GM23248 (cell line): ENCODE measurements around the gene MPP3. TPM values are rescaled to one million over a fixed set of nuclear protein-coding genes. Genes with fewer than 3 reads are reported as not detected.

Source experiments
- DNase-seq: peaks from one replicate; pipeline ENCODE4 v3.0.0-alpha.2; 2015
- H2AFZ ChIP-seq: fragments of 200-600 bp; sonication (generic); 2 replicates; pipeline ENCODE4 v1.6.1; 2016; ENCODE audit warnings: antibody characterized with exemption
- H3F3A ChIP-seq: fragments of 200-600 bp; sonication (generic); 2 replicates; pipeline ENCODE4 v1.6.1; 2016; ENCODE audit warnings: mild to moderate bottlenecking, antibody characterized with exemption, mixed run types; ENCODE audit not compliant: insufficient read depth
- H3K27ac ChIP-seq: fragments of 200-600 bp; sonication (generic); 2 replicates; pipeline ENCODE4 v1.5.1; 2016; ENCODE audit warnings: mild to moderate bottlenecking
- H3K27me3 ChIP-seq: fragments of 200-600 bp; sonication (generic); replicated peaks from 2 replicates; pipeline ENCODE4 v1.6.1; 2016; ENCODE audit warnings: mild to moderate bottlenecking; ENCODE audit not compliant: insufficient read depth
- H3K36me3 ChIP-seq: fragments of 200-600 bp; sonication (generic); 2 replicates; pipeline ENCODE4 v1.6.1; 2016; ENCODE audit warnings: low read depth, mild to moderate bottlenecking
- H3K4me1 ChIP-seq: fragments of 200-600 bp; sonication (generic); 2 replicates; pipeline ENCODE4 v1.6.1; 2016; ENCODE audit warnings: mild to moderate bottlenecking; ENCODE audit not compliant: insufficient read depth
- H3K4me2 ChIP-seq: fragments of 200-600 bp; sonication (generic); one replicate; pipeline ENCODE4 v1.6.1; 2016; ENCODE audit warnings: mild to moderate bottlenecking; ENCODE audit not compliant: unreplicated experiment
- H3K4me3 ChIP-seq: fragments of 200-600 bp; sonication (generic); 2 replicates; pipeline ENCODE4 v1.5.1; 2016; ENCODE audit warnings: mild to moderate bottlenecking
- H3K79me2 ChIP-seq: fragments of 200-600 bp; sonication (generic); 2 replicates; pipeline ENCODE4 v1.6.1; 2016; ENCODE audit warnings: mild to moderate bottlenecking; ENCODE audit not compliant: insufficient read depth
- H3K9ac ChIP-seq: fragments of 200-600 bp; sonication (generic); 2 replicates; pipeline ENCODE4 v1.6.1; 2016; ENCODE audit warnings: mild to moderate bottlenecking
- H3K9me2 ChIP-seq: fragments of 200-600 bp; sonication (generic); 2 replicates; pipeline ENCODE4 v1.6.1; 2016; ENCODE audit warnings: mixed run types, mild to moderate bottlenecking, moderate library complexity; ENCODE audit not compliant: insufficient read depth
- H3K9me3 ChIP-seq: fragments of 200-600 bp; sonication (generic); one replicate; pipeline ENCODE4 v1.6.1; 2017; ENCODE audit warnings: low read depth
- H4K20me1 ChIP-seq: fragments of 200-600 bp; sonication (generic); 2 replicates; pipeline ENCODE4 v1.6.0; 2016; ENCODE audit not compliant: insufficient read depth
- EZH2 ChIP-seq: fragments of 200-600 bp; sonication (generic); IDR thresholded peaks from 2 replicates; pipeline ENCODE4 v1.6.1; 2018; ENCODE audit warnings: antibody characterized with exemption, mild to moderate bottlenecking; ENCODE audit not compliant: insufficient read depth, poor library complexity, severe bottlenecking
- EZH2phosphoT487 ChIP-seq: fragments of 200-600 bp; sonication (generic); IDR thresholded peaks from 2 replicates; pipeline ENCODE4 v1.6.1; 2018; ENCODE audit warnings: antibody characterized with exemption, moderate library complexity, mild to moderate bottlenecking, low read depth; ENCODE audit not compliant: insufficient read depth
- WGBS, 2 experiments: methylation state at CpG; one replicate each; pipeline ENCODE4 v1.1.6; 2015 to 2017; ENCODE audit warnings: low lambda C conversion rate in 2 of 2, low coverage in 1 of 2; ENCODE audit errors: missing lambda C conversion rate in 2 of 2; 5-methylcytosine and 5-hydroxymethylcytosine counted together
- in situ Hi-C: fragments of 300-500 bp; cut with MboI; formaldehyde crosslinking; loops from 2 replicates; pipeline ENCODE4 v1.15.0; 2020
- polyA plus RNA-seq: library from polyadenylated mRNA; unstranded; fragments of >200 nt; fragmentation: Nextera tagmentation; extraction: Ambion mirVana; gene quantifications from 2 replicates; pipeline ENCODE4 v1.2.1, GENCODE V29; 2016
- total RNA-seq: library from RNA; depleted of rRNA; stranded (reverse); fragments of >200 nt; shearing (Covaris generic); gene quantifications from 2 replicates; pipeline ENCODE4 v1.2.3, GENCODE V29; 2014

Gene MPP3
- total and polyA plus RNA-seq, 2 experiments from 2014 or later, result 6.3 to 6.6 TPM

- no peak for DNase-seq
- H3K27me3 ChIP-seq, result 0 out of 2 replicates have a peak, but pooled peaks cover 13% of the 10 kb centered on the region
- in situ Hi-C loops, result no loop called here
- H3K4me1 ChIP-seq, result peaks cover 7% of the 10 kb centered on the region; the same call in 1 of the 2 replicates
- 84 to 87% methylated on average over 21 to 24 of the region's 24 CpGs for WGBS, 2 experiments
- H3K79me2 ChIP-seq, result no peaks in the 10 kb centered on the region
- no peak within 1 kb of the TSS for H3K4me2 ChIP-seq
- H4K20me1 ChIP-seq, result no peaks in the 10 kb centered on the region
- H3K36me3 ChIP-seq, result no peaks in the 10 kb centered on the region
- TF ChIP-seq EZH2 (no peak), EZH2phosphoT487 (no peak)
- no peak within 1 kb of the TSS for H3K9ac ChIP-seq
- H3K9me3 ChIP-seq, result no peaks in the 10 kb centered on the region
- H3F3A ChIP-seq, result no peaks in the 10 kb centered on the region
- no peak within 1 kb of the TSS for H2AFZ ChIP-seq
- no peaks in the 10 kb centered on the region for H3K9me2 ChIP-seq
- no peak within 1 kb of the TSS for H3K27ac ChIP-seq
- no peak within 1 kb of the TSS for H3K4me3 ChIP-seq
Measured at GRCh38 chr17:43758497-43759174, 74.3 kb downstream of the MPP3 start, which contains the start of gene SOST. Gene SOST, minus strand, starts transcription at chr17:43758791. Its CDS starts 50 bp downstream, at chr17:43758741.

DNA sequence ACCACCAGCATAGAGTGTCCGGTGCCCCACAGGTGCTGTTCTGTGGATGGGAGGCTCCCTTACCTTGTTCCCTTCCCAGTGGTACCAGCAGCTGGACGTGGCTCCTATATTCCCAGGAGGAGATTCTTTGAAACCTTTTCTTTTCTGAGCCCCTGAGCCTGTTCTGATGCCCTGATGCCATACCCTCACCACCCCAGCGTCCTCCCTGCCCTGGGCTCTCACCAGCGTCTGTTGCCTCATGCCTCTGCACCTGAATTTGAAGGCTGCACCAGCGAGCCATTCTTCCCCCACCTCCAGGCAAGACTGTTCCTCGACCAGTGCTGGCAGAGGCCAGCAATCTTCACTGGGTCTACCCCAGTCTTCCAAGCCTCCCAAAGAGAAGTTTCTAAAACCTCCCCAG is 74.9 kb downstream of the MPP3 start:
- peaks cover 9% of the 10 kb centered on the region; the same call in 1 of the 2 replicates for H3K4me1 ChIP-seq
- in situ Hi-C loops, result no loop called here
- H3K9me3 ChIP-seq, result no peaks in the 10 kb centered on the region
- H4K20me1 ChIP-seq, result no peaks in the 10 kb centered on the region
- WGBS, 2 experiments, result 84 to 85% methylated on average over 6 of the region's 6 CpGs
- H3K4me2 ChIP-seq, result no peak overlapping the region
- H3K36me3 ChIP-seq, result no peaks in the 10 kb centered on the region
- no peak overlapping the region for H3K27ac ChIP-seq
- H3K27me3 ChIP-seq, result 0 out of 2 replicates have a peak, but pooled peaks cover 13% of the 10 kb centered on the region
- H3K9me2 ChIP-seq, result no peaks in the 10 kb centered on the region
- no peak overlapping the region for H2AFZ ChIP-seq
- no peak for DNase-seq
- no peak overlapping the region for H3K9ac ChIP-seq
- H3F3A ChIP-seq, result peaks cover under 1% of the 10 kb centered on the region; the same call in 1 of the 2 replicates
- no peak overlapping the region for H3K4me3 ChIP-seq
- no peak for TF ChIP-seq EZH2phosphoT487
- no peak for TF ChIP-seq EZH2
- no peaks in the 10 kb centered on the region for H3K79me2 ChIP-seq

- Histone ChIP-seq H4K20me1 (no peaks in the 10 kb centered on the region), H3F3A (peaks cover 3% of the 10 kb centered on the region; the same call in 1 of the 2 replicates), H3K4me3 (no peak overlapping the region), H3K27ac (no peak overlapping the region), H3K9me2 (no peaks in the 10 kb centered on the region), H3K9me3 (no peaks in the 10 kb centered on the region), H3K4me1 (peaks cover 9% of the 10 kb centered on the region; the same call in 1 of the 2 replicates), H3K36me3 (no peaks in the 10 kb centered on the region), H2AFZ (no peak overlapping the region), H3K4me2 (no peak overlapping the region), H3K9ac (no peak overlapping the region), H3K79me2 (no peaks in the 10 kb centered on the region), H3K27me3 (0 out of 2 replicates have a peak, but pooled peaks cover 13% of the 10 kb centered on the region)
- WGBS, 2 experiments, result 88 to 89% methylated on average over 7 to 8 of the region's 8 CpGs
- DNase-seq, result no peak
- TF ChIP-seq EZH2, result no peak
- no peak for TF ChIP-seq EZH2phosphoT487
- in situ Hi-C loops, result no loop called here
Measured at GRCh38 chr17:43757171-43757660, 75.7 kb downstream of the MPP3 start.

- no peak for TF ChIP-seq EZH2
- in situ Hi-C loops, result no loop called here
- WGBS, 2 experiments, result 93 to 95% methylated on average over 6 of the region's 6 CpGs
- Histone ChIP-seq H3F3A (peaks cover 3% of the 10 kb centered on the region; the same call in 1 of the 2 replicates), H3K27ac (no peak overlapping the region), H3K4me1 (peaks cover 9% of the 10 kb centered on the region; the same call in 1 of the 2 replicates), H3K27me3 (0 out of 2 replicates have a peak, but pooled peaks cover 13% of the 10 kb centered on the region), H3K36me3 (no peaks in the 10 kb centered on the region), H3K9me2 (no peaks in the 10 kb centered on the region), H3K4me2 (no peak overlapping the region), H3K9me3 (no peaks in the 10 kb centered on the region), H4K20me1 (no peaks in the 10 kb centered on the region), H2AFZ (no peak overlapping the region), H3K4me3 (no peak overlapping the region), H3K9ac (no peak overlapping the region), H3K79me2 (no peaks in the 10 kb centered on the region)
- DNase-seq, result no peak
Measured at GRCh38 chr17:43756201-43756600, 76.7 kb downstream of the MPP3 start.
